GM21786 (cell line): ENCODE measurements around the gene SPATA17.

Experiments
- ATAC-seq: cut with Tn5 transposase; IDR thresholded peaks from one replicate; pipeline ENCODE4 v1.9.1; 2021; ENCODE audit not compliant: unreplicated experiment

The SPATA17 gene

GRCh38 chr1:217847643-217848042, 216.5 kb downstream of the SPATA17 start:
- no peak for ATAC-seq

GRCh38 chr1:217856342-217857034, 225.3 kb downstream of the SPATA17 start:
- ATAC-seq, result no peak

- no peak for ATAC-seq
Observed at GRCh38 chr1:217857061-217857460, 225.9 kb downstream of the SPATA17 start.

GRCh38 chr1:217861658-217862057, 230.5 kb downstream of the SPATA17 start:
- ATAC-seq, result no peak

GRCh38 chr1:217867446-217867995, 236.4 kb downstream of the SPATA17 start:
- no peak for ATAC-seq

GRCh38 chr1:217871955-217872354, 240.8 kb downstream of the SPATA17 start:
- ATAC-seq, result no peak

GRCh38 chr1:217875229-217875628, 244.1 kb downstream of the SPATA17 start:
- no peak for ATAC-seq

- no peak for ATAC-seq
Observed at GRCh38 chr1:217876401-217876800, 245.3 kb downstream of the SPATA17 start.

GRCh38 chr1:217876896-217877295, 245.8 kb downstream of the SPATA17 start:
- ATAC-seq, result no peak

GRCh38 chr1:217881131-217881543, 250.0 kb downstream of the SPATA17 start:
- ATAC-seq, result no peak

- no peak for ATAC-seq
Observed at GRCh38 chr1:217881607-217882332, 250.6 kb downstream of the SPATA17 start.

GRCh38 chr1:217885181-217885580, 254.0 kb downstream of the SPATA17 start:
- no peak for ATAC-seq

GRCh38 chr1:217888328-217888727, 257.2 kb downstream of the SPATA17 start:
- ATAC-seq, result no peak

GRCh38 chr1:217889401-217889800, 258.3 kb downstream of the SPATA17 start:
- ATAC-seq, result no peak

GRCh38 chr1:217891966-217892365, 260.8 kb downstream of the SPATA17 start:
- ATAC-seq, result no peak

- no peak for ATAC-seq
Observed at GRCh38 chr1:217892750-217893149, 261.6 kb downstream of the SPATA17 start.

GRCh38 chr1:217895841-217896240, 264.7 kb downstream of the SPATA17 start:
- no peak for ATAC-seq

GRCh38 chr1:217896490-217896889, 265.3 kb downstream of the SPATA17 start:
- no peak for ATAC-seq

GRCh38 chr1:217897100-217897499, 266.0 kb downstream of the SPATA17 start:
- no peak for ATAC-seq

GRCh38 chr1:217899614-217900013, 268.5 kb downstream of the SPATA17 start:
- ATAC-seq, result no peak

- no peak for ATAC-seq
Observed at GRCh38 chr1:217907504-217907903, 276.4 kb downstream of the SPATA17 start.

GRCh38 chr1:217910203-217910602, 279.1 kb downstream of the SPATA17 start:
- ATAC-seq, result no peak
